Stimulated activated CD8-positive, alpha-beta memory T cell treated with anti-CD3 and anti-CD28 coated beads, Interleukin-4, amount 100 ng/mL, for 1 hour (primary cell): ENCODE measurements around the gene ADGRG6.
"Not testable (repeated sequence)": the region's sequence is repeated elsewhere in the genome, so short reads cannot be mapped to it uniquely, and the experiment has no call there.

Experiments
- DNase-seq, 2 donors: peaks; one replicate each; pipeline ENCODE4 v3.0.0-alpha.2; 2020; ENCODE audit warnings: low read depth in 2 of 2, low spot score in 1 of 2

Gene ADGRG6

GRCh38 chr6:142301651-142302391 lies at the start of gene ADGRG6:
Gene ADGRG6 (plus strand): TSS chr6:142302007. CDS start chr6:142302330, 323 bp downstream.
- no peak for DNase-seq

GRCh38 chr6:142254513-142254912 lies 47.3 kb upstream of the ADGRG6 start:
- DNase-seq, result no peak

DNA sequence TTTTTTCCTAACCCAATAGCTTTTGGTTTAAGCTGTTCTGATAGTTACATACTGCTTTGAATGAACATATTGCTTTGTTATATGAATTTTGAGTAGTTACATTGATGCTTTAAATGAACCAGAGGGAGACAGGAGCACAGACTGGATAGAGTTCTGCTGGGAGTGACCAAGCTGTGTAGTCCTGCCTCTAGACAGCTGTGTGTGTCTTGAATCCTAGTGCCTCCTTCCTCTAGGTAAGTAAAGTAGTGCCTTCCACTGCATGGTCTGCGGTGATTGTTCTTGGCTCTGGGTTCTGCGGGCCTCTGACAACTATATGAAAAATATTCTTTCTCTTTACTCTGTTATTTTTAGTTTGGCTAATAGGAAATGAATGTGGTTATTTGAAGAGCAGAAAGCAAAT lies 46.0 kb upstream of the ADGRG6 start:
- DNase-seq, result no peak

DNA sequence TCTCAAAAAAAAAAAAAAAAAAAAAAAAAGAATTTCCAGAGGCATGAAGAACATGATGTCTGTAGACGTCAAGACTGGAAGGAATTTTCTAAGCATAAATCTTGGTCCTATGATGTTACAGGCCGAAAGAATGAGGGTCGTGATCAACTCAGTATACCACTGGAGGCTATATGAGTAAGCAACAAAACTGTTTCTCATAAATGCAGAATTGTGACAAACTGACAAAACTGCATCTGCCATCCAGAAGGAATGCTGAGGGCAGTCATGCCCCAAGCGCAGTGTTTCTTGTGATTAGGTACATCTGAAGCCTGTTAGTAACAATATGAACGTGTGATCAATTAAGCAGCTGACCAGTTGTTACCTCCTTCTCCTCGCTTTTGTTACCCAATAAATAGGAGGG lies 43.5 kb upstream of the ADGRG6 start:
- DNase-seq, result no peak

- DNase-seq, result no peak
These were observed 43.0 kb upstream of the ADGRG6 start for GRCh38 chr6:142258757-142259156.

- no peak for DNase-seq
These were observed 41.1 kb upstream of the ADGRG6 start for GRCh38 chr6:142260748-142261147.

DNA sequence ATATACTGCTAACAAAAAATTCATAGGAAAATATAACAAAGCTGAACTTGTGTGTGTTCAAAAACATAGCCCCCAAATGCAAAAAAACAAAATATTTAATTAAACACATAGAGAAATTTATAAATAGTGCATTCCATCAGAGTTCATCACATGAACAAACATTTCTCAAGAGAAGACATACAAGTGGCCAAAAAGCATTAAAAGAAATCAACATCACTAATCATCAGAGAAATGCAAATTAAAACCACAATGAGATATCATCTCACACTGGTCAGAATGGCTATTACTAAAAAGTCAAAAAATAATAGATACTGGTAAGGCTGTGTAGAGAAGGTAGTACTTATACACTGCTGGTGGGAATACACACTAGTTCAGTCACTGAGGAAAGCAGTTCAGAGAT lies 39.6 kb upstream of the ADGRG6 start:
- no peak for DNase-seq

- DNase-seq, result no peak
These were observed 36.3 kb upstream of the ADGRG6 start for GRCh38 chr6:142265476-142265875.

DNA sequence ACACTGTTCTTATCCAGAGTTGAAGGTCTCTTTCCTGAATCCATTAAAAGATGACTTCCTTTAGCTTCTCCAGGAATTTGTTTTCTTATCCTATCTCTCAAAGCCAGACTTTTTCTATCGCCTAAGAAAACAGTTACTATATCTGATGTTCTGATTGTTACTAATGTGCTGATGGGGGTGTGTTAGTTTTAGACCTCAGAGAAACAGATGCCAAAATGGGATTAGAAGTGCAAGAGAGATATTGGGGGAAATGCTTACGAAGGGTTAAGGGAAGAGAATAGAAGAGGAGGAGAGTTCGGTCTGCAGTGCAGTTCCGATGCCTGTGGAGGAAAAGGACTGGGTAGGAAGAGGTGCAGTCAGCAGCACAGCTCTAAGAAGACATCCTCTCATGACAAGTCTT lies 35.7 kb upstream of the ADGRG6 start:
- no peak for DNase-seq

DNA sequence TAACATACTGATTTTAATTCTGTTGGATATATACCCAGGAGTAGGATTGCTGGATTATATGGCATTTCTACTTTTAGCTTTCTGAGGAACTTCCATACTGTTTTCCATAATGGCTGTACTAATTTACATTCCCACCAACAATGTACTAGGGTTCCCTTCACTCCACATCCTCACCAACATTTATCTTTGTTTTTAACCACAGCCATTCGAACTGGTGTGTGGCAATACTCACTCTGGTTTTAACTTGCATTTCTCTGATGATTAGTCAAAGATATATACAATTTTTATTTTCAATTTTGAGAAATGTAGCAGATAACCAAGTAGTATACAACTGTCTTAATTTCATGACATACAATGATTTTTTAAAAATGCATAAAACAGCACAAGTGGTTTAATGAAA lies 30.3 kb upstream of the ADGRG6 start:
- no peak for DNase-seq

GRCh38 chr6:142274656-142275055 lies 27.2 kb upstream of the ADGRG6 start:
- DNase-seq, result no peak

DNA sequence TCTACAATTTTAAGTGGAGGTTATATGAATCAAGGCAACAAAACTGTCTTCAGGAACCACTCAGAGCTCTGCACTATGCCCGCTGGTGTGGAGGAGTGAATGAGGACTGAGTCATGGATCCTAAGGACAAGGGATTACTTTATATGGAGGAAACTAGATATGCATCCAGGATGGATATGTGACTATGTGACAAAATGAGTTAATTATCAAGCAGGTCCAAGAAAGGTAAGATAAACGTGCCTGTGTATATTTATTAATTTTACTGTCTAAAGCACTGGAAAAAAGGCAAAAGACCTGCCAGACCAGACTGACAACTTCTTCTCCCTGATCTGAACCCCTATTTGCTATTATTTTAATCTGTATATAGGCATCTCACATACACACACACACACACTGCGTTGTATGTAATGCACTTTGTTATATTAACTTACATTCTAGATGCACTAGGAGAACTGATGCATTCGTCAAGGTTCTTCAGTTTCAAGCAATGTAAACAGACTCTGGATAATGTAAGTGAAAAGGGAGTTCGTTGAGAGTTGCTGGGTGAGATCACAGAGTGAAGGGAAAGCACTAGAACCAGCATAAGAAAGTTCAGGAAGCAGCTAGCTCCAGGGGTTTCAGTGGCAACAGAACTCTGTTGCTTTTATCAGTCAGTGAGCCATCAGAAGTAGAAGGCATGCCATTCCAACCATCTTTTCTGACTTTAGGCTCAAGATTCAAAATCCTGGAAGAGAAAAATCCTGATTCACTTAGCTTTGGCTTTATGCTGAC lies 26.4 kb upstream of the ADGRG6 start:
- no peak for DNase-seq

- DNase-seq, result no peak
These were observed 25.6 kb upstream of the ADGRG6 start for GRCh38 chr6:142276256-142276655.

DNA sequence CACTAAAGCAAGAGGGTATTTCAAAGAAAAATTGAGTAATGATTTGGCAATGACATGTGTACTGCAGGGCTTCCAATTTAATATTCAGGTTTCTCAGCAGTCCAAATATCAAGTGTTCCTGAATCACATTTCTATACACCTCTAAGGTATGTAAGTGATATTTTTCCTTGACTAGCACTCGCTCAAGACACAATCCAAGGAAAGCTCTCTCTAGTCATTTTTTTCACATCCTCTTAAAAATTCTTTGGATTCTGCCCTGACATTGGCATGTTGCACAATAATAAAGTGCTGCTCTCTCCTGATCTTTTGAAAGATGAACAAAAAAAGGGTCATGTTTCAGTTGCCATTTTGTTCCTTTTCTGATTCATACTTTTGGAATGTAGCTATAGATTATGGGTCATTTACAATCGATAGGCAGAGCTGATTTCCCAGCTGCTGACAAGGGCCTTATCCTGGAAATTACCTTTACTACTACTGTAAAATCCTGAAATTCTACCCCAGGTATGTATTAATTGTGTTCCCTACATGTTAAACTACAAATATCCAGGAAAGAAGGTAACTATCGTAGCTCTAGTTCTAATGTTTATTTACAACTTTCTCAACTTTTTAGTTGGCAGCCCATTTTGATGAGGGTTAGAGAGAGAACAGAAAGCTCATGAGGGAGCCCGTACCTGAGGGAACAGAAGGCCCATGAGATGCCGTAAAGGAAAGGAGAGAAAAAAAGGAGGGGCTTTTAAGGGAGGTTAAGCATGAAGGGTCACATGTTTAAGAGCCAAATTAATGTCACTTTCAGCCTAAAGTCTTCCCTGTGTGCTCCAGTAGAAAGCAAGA lies 22.2 kb upstream of the ADGRG6 start:
- DNase-seq, result no peak

DNA sequence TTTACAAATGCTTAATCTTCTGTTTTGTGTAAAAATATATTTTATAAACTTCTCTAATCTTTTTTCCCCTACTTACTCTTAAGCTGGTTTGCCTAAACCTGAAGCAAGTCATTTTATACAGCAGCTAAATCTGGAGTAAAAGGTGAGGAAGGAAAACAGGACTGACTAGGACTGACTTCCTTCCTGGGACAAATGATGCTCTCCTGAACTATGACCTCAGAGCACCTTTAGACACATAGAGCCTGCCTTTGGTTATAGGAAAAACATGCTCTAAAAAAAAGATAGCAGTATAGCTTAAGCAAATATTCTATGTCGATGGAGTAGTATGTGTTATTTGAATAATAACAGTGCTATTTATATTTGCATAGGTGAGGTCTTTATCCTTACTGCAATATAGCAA lies 21.5 kb upstream of the ADGRG6 start:
- DNase-seq, result no peak

- no peak for DNase-seq
These were observed 20.9 kb upstream of the ADGRG6 start for GRCh38 chr6:142280927-142281326.

DNA sequence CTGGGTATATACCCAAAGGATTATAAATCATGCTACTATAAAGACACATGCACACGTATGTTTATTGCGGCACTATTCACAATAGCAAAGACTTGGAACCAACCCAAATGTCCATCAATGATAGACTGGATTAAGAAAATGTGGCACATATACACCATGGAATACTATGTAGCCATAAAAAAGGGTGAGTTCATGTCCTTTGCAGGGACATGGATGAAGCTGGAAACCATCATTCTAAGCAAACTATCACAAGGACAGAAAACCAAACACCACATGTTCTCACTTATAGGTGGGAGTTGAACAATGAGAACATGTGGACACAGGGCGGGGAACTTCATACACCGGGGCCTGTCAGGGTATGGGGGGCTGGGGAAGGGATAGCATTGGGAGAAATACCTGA lies 18.7 kb upstream of the ADGRG6 start:
- DNase-seq, result not testable (repeated sequence)

DNA sequence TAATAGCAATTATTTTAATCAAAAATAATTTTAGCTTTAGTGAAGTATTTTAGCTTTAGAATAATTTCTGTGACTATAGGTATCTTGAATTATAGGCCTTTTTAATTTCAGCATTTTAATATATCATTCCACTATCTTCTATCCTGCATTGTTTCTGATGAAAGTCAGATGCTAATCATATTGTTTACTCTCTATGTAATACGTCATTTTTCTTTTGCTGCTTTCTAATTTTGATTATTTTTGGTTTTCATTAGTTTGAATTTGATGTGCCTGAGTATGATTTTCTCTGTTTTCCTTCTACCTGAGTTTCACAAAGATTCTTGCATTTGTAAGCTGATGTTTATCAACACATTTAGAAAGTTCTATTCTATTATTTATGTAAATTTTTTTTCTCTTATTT lies 17.4 kb upstream of the ADGRG6 start:
- DNase-seq, result no peak

DNA sequence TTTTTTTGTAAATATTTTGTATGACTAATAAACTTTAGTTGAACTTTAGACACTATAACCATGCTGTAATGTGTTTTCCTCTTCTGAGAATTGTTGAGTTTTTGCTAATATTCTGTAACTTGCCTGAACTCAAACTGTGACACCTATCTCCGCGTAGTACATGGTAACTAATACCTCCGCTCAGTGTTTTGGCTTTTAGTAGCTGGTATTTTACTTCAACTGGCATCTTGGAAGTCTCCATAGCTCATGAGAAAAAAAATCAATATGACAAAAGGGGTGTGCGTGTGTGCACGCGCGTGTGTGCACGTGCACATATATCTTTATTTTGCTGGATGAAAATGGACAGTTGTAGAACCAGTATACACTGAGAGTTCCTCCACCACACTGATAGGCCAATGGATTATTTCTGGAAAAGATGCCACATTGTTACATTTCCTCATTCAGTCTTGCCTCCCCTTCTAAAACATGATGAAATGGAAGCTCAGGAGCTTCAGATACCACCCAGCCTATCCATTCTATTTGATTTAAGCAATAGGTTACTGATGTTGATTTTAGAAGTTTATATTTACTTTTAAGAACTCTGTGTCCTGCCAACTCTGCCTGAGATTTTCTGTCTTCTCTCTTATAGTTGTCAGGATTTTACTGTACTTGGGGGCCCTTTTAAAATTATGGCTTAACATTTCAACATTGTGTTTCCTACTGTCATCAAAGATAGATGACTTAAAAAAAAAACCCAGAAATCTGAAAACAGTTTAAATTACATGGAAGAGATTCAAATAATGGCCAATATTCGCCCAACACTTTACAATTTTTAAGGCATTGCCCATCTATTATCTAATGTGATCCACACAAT lies 16.3 kb upstream of the ADGRG6 start:
- no peak for DNase-seq

GRCh38 chr6:142286088-142286409 lies 15.8 kb upstream of the ADGRG6 start:
- no peak for DNase-seq

DNA sequence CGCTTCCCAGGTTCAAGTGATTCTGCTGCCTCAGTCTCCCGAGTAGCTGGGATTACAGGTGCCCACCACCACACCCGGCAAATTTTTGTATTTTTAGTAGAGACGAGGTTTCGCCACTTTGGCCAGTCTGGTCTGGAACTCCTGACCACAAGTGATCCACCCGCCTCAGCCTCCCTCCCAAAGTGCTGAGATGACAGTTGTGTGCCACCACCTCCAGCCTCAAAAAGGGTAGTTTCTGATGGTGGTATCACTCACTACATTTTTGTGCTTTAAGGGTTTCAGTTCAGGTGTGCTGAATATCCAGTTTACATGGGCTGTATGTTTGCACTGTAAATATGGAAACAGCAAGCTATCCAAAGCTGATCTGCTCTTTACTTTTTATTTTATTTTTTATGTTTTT lies 12.1 kb upstream of the ADGRG6 start:
- DNase-seq, result no peak
